Kasumi-1 (cell line): ENCODE data around the gene SAMD4A.
"Not testable (repeated sequence)": the region's sequence is repeated elsewhere in the genome, so short reads cannot be mapped to it uniquely, and the experiment has no call there.

Experiments
- DNase-seq, 2 experiments: peaks; one replicate each; lab custom pipeline; 2025; lab: John Stamatoyannopoulos, UW

Gene SAMD4A

DNA sequence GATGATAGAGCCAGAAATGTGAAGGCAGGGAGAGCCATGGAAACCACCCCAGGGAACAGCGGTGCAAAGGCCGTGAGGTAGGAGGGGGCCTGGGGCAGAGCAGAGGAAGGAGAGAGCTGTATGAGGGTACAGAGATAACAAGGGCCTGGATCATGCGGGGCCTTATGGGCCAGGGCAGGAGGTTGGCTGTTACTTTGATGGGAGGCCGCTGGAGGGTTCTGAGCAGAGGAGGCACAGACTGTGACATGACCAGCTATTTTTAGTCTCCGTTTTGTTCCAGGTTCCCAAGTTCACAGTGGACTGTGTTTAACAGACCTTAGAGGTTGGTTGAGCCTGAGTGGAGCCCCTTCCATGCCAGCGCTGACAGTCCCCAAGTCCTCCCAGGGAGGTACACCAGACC lies 217.1 kb downstream of the SAMD4A start:
- DNase-seq = no peak

DNA sequence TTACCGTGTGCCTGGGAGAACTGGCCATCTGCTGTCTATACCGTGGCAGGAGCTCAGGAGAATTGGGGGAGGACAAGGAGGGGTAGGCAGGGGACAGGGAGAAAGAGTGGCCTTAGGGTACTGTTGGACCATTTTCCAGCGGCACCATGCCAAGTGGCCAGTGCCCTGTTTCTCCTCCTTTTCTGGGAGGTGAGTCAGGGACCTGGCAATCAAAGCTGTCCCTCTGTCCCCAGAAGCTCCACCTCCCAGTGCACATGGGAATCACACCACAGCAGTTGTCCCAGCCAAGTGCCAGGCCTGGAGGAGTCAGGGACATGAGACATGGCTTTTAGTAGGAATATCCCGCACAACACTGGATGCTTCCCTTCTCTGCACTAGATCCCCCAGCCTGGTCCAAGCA lies 217.7 kb downstream of the SAMD4A start:
- no peak for DNase-seq

DNA sequence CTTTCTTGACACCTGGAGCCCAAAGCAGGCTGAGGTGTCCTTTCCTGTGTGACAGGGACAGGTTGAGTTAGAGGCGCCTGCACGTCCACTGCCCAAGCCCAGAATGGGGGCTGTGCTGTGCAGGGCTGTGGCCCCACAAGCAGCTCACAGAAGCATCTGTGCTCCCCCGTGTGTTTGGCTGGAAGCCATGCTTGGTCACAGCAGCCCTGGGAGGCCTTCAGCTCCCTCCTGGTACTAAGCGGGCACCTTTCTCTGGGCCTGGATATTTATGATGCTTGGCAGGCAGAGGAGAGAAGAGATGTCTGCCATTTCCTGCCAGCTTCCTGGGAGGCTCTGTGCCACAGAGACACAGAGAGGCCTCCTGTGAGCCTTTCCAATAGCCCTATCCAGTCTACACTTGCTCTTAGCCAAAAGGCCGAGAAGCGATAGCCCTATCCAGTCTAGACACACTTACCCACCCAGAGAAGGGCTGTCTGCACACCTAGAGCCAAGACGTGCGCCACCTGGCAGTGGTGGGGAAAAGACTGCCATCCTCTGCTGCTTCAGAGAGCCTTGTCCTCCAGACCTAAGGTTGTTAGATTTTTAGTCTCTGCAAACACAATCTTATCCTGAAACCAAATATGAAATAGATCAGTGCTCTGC lies 218.3 kb downstream of the SAMD4A start:
- DNase-seq = no peak

DNA sequence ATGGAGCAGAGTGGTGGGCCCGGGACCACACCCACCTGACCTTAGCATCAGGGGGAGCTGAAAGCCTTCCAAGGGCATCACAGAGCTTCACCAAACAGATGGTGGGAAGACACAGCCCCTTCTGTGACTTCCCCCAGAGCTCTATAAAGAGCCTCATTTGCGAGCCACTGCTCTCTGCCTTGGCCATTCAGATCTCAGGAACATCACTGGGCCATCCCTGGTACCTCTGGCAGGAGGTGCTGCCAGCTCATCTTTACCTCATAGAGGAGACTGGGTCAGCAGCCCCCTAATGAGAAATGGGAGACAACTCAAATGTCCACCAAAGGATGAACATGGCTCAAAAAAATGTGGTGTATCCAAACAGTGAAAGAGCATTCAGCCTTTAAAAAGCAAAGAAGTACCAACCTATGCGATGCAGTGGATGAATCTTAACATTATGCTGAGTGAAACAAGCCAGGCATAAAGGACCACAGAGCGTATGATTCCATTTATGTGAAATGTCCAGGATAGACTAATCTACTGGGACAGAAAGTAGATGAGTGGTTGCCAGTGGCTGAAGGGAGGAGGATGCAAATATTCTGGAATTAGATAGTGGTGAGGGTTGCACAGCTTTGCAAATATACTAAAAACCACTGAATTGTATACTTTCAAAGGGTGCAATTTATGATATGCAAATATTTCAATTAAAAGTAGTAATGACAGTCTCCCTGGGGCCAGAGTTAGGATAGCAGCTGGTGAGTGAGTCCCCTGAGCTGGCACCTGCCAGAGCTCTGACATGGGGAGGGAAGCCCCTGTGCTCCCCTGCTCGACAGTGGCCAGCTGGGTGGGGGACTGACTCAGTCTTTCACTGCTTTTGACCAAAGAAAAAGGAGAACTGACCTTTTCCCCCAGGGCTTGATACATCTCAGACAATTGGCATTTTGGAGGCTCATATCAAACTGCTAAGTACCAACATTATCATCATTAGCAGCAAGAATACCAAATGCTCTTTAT lies 219.1 kb downstream of the SAMD4A start:
- DNase-seq = no peak

DNA sequence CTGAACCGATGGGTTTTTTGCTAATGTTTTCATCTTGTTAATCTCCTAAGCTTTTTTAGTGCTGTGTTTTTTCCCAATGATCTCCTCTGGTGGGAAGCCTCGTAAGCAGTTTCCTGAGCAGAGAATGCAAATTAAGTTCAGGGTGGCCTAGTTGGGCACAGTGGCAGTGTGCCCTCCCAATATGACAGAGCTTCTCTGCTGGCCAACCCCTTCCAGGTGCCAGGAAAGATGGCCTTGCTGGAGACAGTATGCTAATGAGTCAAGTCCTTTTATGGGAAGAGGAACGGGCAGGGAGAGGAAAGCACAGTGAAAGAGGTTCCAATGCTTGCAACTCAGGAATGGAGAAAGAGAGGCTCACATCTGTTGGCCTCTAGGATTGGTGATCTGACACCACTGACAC lies 219.9 kb downstream of the SAMD4A start:
- no peak for DNase-seq

DNA sequence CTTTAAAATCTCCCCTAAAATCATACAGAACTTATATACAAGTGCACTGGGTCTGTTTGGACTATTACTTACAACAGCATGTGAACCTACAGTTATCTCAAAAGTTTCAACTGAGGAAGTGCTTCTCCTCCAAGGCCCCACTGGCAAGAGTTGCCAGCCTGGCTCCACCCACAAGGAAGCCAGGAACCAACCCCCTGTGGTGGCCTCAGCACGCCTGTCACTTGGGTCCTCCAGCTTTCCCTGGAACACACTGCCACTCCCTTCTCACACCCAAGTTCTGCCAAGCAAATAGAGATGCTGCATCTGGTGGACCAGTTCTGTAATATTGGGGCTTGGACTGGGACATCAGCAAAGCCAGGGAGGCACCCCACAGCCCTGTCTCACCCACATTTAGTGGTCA lies 220.3 kb downstream of the SAMD4A start:
- no peak for DNase-seq

DNA sequence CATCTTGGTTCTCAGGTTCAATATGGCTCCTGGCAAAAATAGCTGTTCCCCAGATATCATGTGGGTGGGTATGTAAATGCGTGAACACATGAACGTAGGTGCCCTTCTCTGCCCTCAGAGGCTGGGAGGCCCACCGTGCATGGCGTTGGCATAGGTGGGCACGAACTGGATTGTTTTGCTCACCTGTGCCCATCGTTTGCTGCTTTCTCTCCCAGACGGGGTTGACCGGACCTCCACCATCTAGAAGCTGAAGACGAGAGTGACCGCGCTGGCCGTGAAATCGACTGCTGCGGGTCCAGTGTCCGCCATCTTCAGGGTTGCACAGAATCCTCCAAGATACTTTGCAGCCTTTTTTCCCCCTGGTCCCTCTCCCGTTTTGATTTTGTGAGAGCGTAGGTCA lies 221.8 kb downstream of the SAMD4A start:
- no peak for DNase-seq

DNA sequence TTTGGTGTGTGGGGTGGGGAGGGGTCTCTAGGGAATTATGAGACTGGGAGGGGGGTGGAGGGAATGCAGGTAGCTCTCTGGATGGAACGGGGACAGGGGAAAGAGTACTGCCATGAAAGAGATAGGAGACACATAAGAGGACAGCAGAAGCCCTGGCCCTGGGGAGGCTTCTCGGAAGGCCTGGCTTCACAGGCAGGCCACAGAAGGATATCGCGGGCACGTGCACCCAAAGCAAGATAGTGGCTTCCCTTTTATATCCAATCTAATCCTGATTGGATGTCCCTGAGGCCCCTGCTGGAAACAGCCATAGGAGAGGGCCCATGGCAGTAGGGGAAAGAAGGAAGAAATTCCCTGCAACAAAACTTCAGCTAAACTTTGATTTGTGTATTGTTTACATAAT lies 222.2 kb downstream of the SAMD4A start:
- DNase-seq = no peak

DNA sequence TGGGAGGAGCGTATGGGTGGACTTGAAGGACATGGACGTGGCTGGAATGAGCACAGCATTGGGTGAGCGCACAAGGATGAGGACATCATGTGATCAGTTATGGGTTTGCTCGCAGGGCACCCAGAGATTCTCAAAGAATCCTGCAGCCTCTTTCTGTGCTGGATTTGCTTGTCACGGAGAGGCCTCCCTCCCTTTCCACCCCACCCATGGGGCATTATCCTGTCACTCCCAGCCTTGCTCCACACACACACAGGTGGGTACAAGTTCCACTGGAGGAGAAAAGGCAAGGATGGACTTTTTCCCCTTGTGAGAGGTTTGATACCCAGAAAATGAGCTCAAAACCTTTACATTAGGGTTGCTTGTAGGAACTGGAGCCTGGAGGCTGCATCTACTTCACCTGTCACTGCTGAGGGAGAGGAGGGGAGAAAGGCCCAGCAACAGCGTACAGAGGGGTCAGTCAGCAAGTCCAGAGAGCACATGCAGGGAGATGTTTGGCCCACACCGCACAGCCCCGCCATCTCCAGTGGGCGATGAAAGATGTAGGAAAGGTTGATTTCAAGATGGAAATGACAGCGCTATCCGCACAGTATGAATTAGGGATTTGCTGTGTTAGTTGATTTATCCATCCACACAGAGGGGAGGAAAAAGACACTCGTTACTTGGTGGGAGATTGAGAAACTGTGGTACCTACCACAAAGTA lies 223.0 kb downstream of the SAMD4A start:
- DNase-seq = no peak

DNA sequence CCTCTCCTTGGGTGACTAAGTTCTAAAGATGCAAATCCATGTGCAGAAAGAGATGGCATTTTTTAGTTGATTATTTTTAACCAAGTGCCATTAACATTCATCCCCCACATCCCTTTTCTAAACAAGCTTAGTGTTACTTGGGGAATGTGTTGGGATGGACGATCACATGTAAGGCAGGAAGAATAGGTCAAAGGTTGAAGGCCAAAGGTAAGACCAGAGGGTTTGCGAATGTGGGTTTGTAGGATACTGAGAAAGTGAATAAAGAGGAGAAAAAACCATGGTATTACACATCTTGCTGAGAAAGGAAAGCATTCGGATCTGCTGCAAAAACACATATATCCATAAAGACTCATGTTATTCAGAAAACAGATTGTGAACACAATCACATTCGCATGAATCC lies 224.1 kb downstream of the SAMD4A start:
- DNase-seq = no peak

DNA sequence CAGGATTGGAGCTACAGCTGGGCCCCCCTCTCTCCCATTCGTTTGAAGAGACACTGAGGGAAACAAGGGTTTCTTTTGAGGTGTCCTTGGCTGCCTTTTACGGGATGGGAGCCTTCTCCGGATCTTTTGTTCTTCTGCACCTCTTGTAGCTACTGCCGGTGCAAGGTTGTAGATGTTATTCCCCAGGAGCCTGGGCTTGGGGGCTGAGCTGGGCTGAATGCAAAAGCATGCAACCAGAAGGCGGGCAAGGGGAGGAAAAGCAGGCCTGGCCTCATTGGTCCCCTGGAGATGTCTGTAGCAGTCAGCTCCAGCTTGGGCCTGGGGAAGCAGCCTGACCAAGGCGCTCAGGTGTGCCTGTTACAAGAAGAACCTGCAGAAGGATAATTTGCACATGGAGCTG lies 225.4 kb downstream of the SAMD4A start:
- no peak for DNase-seq

DNA sequence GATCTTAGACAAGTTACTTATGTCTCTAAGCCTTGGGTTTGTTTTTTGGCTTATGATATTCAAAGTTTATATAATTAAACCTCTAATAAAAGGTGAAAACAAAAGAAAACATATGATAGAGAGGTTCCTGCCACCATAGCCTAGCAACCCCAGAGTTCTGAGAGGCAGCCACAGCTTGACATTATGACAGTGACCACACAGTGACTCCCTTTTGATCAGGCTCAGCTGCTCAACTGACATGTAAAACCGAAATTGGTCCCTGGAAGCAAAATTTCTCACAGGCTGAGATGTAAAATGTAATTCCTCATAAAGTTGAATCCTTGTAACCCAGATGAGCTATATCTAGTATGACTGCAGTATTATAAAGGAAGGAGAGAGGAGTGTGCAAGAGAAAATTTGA lies 227.2 kb downstream of the SAMD4A start:
- DNase-seq = no peak

DNA sequence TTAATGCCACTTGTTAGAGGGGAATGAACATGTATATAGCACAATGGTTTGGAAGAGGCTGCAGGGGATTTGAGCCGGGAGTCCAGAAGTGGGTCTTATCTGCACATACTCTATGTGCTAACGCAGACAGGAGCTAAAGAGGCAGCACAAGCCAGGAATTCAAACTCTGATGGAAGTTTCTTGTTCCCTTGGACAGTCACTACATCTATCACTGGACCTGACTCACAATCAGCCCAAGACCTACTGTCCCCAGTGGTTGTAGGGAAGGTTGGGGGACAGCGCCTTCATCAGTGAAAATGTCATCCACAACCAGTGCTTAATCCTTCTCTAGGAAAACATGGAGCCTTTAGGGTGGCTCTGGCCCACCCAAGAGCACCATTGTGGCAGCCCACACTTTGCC lies 227.9 kb downstream of the SAMD4A start:
- no peak for DNase-seq

DNA sequence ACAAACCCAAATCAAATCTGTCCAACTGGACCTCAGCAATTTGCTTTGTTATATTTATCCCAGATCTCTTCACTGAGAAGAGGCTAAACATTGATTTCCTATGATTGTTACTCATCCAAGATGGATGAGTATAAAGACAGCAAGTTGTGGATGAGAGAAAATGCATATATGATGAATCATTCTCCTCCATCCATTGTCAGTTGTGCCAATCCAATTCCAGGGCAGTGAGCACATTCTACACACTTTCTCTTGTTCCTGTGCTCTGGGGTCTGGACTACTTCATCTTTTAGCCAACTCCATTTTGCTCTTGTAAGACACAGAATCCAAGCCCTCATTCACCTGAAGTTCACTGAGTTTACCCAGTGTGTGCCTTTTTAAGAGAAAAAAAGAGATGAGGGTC lies 230.0 kb downstream of the SAMD4A start:
- no peak for DNase-seq

DNA sequence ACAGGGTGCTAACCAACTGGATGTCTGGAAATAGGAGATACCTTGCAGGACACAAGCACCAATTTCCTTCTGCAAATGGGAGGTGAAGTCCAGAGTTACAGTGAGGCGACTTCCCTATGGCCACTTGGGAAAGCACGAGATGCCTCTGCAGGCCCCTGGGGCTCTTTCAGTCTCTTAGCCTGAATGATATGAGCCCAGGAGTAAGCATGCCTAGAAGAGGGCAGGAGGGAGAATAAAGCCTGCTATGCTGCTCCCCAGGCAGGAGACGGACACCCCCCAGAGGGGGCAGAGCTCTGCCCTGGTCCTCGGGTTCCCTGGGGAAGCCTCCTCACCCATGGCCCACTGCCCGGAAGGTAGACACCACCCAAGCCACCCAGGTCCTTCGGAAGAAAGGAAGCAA lies 230.6 kb downstream of the SAMD4A start:
- no peak for DNase-seq

DNA sequence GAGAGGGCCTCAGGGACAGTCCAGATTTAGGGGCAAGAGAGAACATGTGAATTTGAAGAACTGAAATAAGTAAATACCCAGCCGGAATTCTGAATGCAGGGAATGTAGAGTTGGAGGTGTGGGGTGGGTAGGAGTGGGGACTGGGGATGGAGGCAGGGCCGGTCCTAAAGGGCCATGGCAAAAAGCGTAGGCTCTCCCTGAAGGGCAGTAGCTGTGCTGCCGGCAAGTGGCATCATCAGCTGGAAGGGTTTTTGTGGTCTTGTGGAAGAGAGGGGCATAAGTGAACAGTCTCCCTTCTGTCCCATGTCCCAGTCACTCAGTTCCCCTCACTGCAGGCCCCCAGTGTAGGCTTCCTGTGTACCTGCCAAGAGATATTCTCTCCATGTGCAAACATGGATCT lies 231.1 kb downstream of the SAMD4A start:
- DNase-seq = no peak

DNA sequence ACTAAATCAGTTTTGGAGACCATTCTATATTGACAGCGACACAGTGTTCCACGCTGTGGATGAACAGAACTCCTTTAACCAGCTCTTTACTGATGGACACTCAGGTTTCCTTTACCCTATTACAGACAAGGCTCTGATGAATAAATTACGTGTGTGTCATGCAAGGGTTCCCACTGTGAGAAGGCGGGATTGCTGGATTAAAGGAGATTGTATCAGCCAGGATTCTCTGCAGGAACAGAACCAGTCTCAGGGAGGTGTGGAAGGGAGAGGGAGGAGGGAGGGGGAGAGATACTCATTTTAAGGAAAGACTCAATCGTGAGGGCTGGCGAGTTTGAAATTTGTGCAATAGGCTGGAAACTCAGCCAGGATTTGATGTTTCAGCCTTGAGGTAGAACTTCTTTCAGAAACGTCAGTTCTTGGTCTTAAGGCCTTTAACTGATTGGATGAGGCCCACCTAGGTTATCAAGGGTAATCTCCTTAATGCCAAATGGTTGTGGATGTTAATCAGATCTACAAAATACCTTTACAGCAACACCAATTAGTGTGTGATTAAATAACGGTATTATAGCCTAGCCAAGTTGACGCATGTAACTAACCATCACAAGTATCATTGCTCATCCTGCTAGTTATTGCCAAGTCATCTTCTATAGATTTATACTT lies 231.7 kb downstream of the SAMD4A start:
- DNase-seq = no peak

DNA sequence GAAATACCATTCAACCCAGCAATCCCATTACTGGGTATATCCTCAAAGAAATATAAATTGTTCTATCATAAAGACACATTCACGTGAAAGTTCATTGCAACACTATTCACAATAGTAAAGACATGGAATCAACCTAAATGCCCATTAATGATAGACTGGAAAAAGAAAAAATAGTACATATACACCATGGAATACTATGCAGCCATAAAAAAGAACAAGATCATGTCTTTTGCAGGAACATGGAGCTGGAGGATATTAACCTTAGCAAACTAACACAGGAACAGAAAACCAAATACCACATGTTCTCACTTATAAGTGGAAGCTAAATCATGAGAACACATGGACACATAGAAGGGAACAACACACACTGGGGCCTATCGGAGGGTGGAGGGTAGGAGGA lies 234.6 kb downstream of the SAMD4A start:
- DNase-seq = not testable (repeated sequence)

DNA sequence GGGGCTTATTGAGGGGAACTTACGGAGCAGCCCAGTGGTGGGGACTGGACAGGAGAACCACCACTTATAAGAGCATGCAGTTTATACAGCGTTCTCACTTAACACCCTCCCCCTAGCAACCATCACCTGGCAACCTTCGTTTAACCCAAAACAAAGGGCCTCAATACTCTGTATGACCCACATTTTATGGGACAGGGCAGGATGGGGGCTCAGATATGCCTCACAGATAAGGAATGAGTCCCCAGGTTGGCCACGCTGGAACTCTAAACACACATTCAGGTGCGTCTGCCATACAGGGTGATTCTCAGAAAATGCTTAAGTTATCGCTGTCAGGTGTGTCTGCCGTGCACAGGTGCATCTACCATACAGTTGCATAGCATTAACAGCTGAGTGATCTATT lies 236.5 kb downstream of the SAMD4A start:
- no peak for DNase-seq

DNA sequence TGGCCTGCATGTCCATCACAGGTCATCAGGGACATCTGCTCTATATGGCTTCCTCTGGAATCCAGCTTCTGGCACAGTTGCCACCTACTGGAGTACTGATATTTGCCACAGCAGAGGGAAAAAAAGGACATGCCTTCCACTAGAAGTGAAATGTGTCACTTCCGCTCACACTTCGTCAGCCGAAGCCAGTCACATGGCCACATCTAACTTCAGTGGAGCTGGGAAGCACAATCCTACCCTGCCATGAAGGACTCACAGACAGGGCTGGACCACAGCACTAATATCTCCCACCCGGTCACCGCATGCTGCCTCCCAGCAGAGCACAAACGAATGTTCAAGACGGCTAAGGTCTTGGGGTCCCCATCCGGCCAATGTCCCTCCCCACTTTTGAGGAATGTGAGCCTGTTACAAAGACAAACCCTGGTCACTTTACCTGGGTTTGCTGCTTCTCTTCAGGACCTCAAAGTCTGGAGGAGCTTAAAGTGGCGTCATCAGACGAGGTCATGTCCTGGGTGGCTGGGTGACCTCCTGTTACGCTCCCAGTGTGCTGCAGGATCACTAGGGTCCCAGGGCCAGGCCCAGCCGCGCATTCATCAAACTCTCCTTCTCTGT lies 237.1 kb downstream of the SAMD4A start:
- DNase-seq = no peak

DNA sequence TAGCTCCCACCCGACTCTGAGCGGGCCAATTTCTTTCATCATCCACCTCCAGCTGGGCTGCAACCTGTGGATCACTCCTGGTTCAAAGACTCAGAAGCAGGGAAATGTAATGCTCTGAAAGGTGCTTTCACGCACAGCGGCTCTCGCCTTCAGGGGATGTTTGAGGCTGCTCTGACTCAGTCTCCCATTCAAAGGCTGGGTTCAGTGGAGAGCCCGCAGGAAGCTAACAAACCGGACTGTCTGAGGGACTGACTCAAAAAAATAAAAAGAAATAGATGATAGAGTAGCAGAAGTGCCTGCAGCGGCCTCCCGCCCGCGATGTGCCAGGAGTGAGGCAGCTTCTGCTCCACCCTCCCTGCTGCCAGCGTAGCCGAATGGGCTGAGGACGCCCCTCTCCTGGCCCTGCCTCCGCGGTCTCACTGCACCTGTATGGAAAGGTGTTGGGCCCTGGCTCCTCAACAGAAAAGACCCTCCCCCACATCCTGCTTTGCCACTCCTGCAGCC lies 237.7 kb downstream of the SAMD4A start:
- DNase-seq = no peak

DNA sequence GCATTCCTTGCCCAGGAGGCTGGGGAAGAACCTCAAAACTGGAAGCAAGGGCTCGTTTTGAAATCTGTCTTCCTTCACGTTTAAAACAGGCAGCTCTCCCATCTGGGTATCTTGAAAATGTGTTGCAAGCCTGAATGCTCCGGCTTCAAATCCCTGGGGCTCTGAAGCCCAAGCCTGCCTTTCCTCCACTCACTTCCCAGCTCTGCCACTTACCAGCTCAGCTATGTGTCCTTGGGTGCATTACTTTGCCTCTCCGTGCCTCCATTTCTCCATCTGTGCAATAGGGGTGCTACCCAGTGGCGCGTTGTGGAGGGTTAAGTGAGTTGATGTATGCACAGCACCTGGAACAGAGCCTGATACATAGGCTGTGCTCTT lies 238.1 kb downstream of the SAMD4A start:
- DNase-seq = no peak
